ENCODE results near the gene MOAP1.

Gene MOAP1

DNA sequence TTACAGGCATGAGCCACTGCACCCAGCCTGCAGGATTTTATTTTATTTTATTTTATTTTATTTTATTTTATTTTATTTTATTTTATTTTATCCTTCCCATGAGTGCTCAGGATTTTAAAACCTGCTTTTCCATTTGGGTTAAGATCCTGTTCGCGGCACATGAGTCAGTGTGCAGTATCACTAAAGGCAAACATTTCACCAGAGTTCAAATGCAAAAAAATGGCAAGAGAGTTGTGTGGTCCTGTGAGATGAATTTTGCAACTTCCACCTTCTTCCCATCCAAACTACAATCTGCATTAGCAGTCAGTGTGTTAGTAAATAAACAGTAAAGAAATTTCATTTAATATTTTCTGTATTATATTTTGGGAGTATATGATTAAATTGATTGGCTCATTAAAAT is 29.0 kb downstream of the MOAP1 start:
- H3K9me3 ChIP-seq (ENCODE audit: severe bottlenecking) = no peaks in the 10 kb centered on the region

DNA sequence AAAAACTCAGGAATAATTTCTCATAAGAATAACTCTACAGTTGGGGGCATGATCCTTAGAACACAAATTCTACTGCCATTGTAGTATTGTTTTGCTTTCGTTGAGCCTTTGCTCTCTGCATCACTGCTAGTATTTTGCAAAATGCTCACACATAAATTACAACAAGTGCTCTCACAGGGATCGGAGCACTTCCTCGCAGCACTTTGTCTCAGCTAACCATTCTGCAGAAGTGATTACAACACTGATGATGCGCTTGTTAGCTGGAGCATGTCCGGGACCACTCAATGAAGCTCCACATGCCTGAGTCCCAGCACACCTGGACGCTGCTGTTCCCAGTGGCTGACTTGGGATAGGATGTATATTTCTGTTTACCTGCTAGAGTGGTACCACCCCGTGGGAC is 31.6 kb downstream of the MOAP1 start:
- Histone ChIP-seq H3K4me3 (ENCODE audit: low read depth, low read length) (no peak overlapping the region), H3K36me3 (no peaks in the 10 kb centered on the region), H3K27me3 (ENCODE audit: insufficient read depth, low read depth, severe bottlenecking) (no peaks in the 10 kb centered on the region), H3K27ac (no peak overlapping the region), H3K9me3 (ENCODE audit: severe bottlenecking) (no peaks in the 10 kb centered on the region)
- TF ChIP-seq, protein P1, sequence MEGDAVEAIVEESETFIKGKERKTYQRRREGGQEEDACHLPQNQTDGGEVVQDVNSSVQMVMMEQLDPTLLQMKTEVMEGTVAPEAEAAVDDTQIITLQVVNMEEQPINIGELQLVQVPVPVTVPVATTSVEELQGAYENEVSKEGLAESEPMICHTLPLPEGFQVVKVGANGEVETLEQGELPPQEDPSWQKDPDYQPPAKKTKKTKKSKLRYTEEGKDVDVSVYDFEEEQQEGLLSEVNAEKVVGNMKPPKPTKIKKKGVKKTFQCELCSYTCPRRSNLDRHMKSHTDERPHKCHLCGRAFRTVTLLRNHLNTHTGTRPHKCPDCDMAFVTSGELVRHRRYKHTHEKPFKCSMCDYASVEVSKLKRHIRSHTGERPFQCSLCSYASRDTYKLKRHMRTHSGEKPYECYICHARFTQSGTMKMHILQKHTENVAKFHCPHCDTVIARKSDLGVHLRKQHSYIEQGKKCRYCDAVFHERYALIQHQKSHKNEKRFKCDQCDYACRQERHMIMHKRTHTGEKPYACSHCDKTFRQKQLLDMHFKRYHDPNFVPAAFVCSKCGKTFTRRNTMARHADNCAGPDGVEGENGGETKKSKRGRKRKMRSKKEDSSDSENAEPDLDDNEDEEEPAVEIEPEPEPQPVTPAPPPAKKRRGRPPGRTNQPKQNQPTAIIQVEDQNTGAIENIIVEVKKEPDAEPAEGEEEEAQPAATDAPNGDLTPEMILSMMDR (IDR thresholded peaks at IDR 0.05; ENCODE audit: low read depth, low read length) = no peak
- DNase-seq = no peak

More for the DNA sequence above, 29.0 kb downstream of the MOAP1 start:
- TF ChIP-seq, protein P1 (IDR thresholded peaks at IDR 0.05; ENCODE audit: low read depth, low read length) = no peak
- Histone ChIP-seq H3K36me3 (no peaks in the 10 kb centered on the region), H3K4me3 (ENCODE audit: low read depth, low read length) (no peak overlapping the region), H3K27ac (no peak overlapping the region), H3K27me3 (ENCODE audit: insufficient read depth, low read depth, severe bottlenecking) (no peaks in the 10 kb centered on the region)
- DNase-seq = no peak

DNA sequence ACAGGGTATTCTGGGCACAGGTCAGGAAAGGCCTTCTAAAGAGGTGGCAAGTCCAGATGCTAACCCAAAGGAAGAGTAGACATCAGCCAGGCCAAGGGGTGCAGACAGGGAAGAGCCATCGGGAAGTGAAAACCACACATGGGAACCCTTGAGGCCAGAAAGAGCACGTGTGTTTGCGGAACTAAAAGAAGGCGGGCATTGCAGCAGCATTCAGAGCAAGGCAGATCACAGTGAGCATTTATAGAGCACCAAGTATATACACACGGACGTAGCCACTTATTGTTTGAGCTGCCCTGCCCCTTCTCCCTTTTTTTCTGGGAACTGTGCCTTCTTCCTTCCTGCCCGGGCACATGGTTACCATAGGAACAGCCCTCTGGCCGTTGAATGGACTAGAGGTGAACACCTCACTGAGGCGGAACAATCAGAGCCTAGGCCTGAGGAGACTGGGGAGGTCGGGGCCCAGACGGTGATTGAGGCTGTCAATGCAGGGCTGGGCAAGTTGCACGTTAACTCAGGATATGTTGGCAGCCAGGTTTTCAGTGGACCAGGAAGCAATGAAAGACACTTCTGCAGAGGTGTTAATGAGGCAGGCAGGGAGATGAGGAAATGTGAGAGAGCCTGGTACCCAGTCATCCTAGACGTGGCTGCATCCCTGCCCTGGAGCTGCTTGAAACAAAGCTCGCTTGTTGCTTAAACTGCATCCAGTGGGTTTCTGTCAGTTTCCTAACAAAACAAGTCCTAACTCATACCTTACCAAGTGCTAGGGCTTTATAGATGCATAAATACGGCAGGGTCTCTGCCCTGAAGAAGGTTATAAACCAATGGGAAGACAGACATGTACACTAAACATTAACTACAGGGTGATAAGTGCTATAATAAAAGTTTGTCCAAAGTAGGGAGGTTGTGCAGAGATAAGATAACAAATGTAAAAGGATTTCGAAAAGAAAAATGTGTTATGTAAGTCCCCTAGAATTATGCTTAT is 34.2 kb downstream of the MOAP1 start:
- no peak for DNase-seq
- Histone ChIP-seq H3K4me3 (ENCODE audit: low read depth, low read length) (no peak overlapping the region), H3K27ac (no peak overlapping the region), H3K9me3 (ENCODE audit: severe bottlenecking) (no peaks in the 10 kb centered on the region), H3K36me3 (no peaks in the 10 kb centered on the region), H3K27me3 (ENCODE audit: insufficient read depth, low read depth, severe bottlenecking) (no peaks in the 10 kb centered on the region)
- TF ChIP-seq, protein P1 (IDR thresholded peaks at IDR 0.05; ENCODE audit: low read depth, low read length) = no peak

DNA sequence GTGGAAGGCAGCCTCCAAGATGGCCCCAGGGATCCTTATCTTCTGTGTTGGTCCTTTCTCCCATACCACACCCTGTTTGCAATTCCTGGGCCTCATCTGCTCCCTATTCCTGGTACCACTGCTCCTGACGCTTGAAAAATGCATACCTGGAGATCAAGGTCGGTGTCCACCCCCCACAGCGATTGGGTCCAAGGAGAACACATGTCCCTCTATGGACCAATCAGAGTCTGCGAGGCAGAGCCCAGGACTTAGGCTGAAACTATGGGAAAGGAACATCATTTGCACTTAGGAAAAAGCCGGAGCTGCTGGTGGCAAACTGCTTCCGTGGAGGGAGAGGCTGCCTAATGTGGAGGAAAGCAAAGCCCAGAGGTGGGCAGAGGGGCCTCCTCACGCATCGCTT is 35.7 kb downstream of the MOAP1 start:
- TF ChIP-seq, protein P1 (IDR thresholded peaks at IDR 0.05; ENCODE audit: low read depth, low read length) = no peak
- Histone ChIP-seq H3K9me3 (ENCODE audit: severe bottlenecking) (no peaks in the 10 kb centered on the region), H3K4me3 (ENCODE audit: low read depth, low read length) (no peak overlapping the region), H3K27me3 (ENCODE audit: insufficient read depth, low read depth, severe bottlenecking) (no peaks in the 10 kb centered on the region), H3K27ac (no peak overlapping the region), H3K36me3 (no peaks in the 10 kb centered on the region)
- DNase-seq = no peak

DNA sequence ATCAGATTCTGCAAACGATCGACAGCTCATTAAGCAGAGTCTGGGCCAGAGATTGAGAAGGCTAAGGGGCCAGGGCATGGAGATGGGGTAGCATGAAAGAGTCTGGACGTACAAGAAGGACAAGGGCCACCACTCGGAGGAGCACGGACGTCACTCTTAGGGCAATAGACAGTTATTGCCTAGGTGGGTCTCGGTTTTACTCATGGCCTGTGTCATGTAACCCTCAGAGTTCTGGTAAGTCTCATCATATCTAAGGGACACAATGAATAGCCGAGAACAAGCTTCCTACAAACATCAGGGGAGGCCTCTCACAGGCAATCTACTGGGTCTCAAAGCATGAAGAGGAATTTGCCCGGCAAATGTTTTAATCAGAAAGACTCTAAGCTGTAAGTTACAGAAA is 38.6 kb downstream of the MOAP1 start:
- H3K36me3 ChIP-seq = no peaks in the 10 kb centered on the region
- H3K27me3 ChIP-seq (ENCODE audit: insufficient read depth, low read depth, severe bottlenecking) = no peaks in the 10 kb centered on the region
- no peak overlapping the region for H3K4me3 ChIP-seq (ENCODE audit: low read depth, low read length)
- H3K27ac ChIP-seq = no peak overlapping the region
- DNase-seq = no peak
- TF ChIP-seq, protein P1 (IDR thresholded peaks at IDR 0.05; ENCODE audit: low read depth, low read length) = no peak
- no peaks in the 10 kb centered on the region for H3K9me3 ChIP-seq (ENCODE audit: severe bottlenecking)

Measured in WERI-Rb-1 (cell line).